GM18861 (cell line): ENCODE measurements around the gene ADCY7.
"Not testable (repeated sequence)": the region's sequence is repeated elsewhere in the genome, so short reads cannot be mapped to it uniquely, and the experiment has no call there.

ENCODE experiments used
- ATAC-seq: cut with Tn5 transposase; IDR thresholded peaks from one replicate; pipeline ENCODE4 v1.9.1; 2021; ENCODE audit not compliant: unreplicated experiment

ADCY7 gene

GRCh38 chr16:50266337-50267091, at the start of gene ADCY7:
Gene ADCY7, plus strand, starts transcription at chr16:50266551. Its CDS starts 21,629 bp downstream, at chr16:50288180.
- peak; percentile 72 for ATAC-seq

- no peak for ATAC-seq
These were observed 46.9 kb upstream of the ADCY7 start for GRCh38 chr16:50219402-50219975.

- ATAC-seq: no peak
These were observed 42.1 kb upstream of the ADCY7 start for GRCh38 chr16:50224286-50224685.

- ATAC-seq: no peak
These were observed 39.2 kb upstream of the ADCY7 start for GRCh38 chr16:50227120-50227519.

- no peak for ATAC-seq
These were observed 38.7 kb upstream of the ADCY7 start for GRCh38 chr16:50227665-50228064.

- ATAC-seq: no peak
These were observed 37.9 kb upstream of the ADCY7 start for GRCh38 chr16:50228364-50228868.

GRCh38 chr16:50229149-50229726, 37.1 kb upstream of the ADCY7 start:
- no peak for ATAC-seq

- no peak for ATAC-seq
These were observed 31.4 kb upstream of the ADCY7 start for GRCh38 chr16:50234771-50235556.

- ATAC-seq: no peak
These were observed 30.8 kb upstream of the ADCY7 start for GRCh38 chr16:50235581-50235980.

- ATAC-seq: no peak
These were observed 28.0 kb upstream of the ADCY7 start for GRCh38 chr16:50238314-50238713.

- ATAC-seq: no peak
These were observed 27.5 kb upstream of the ADCY7 start for GRCh38 chr16:50238868-50239301.

GRCh38 chr16:50243024-50243423, 23.3 kb upstream of the ADCY7 start:
- not testable (repeated sequence) for ATAC-seq

GRCh38 chr16:50244140-50244503, 22.2 kb upstream of the ADCY7 start:
- no peak for ATAC-seq

- ATAC-seq: no peak
These were observed 21.6 kb upstream of the ADCY7 start for GRCh38 chr16:50244504-50245416.

GRCh38 chr16:50245417-50246298, 20.7 kb upstream of the ADCY7 start:
- peak; percentile 68 for ATAC-seq

GRCh38 chr16:50246299-50247122, 19.8 kb upstream of the ADCY7 start:
- no peak for ATAC-seq

- no peak for ATAC-seq
These were observed 19.0 kb upstream of the ADCY7 start for GRCh38 chr16:50247123-50247905.
